Measurements from ENCODE around the gene IL4R.

The IL4R gene

DNA sequence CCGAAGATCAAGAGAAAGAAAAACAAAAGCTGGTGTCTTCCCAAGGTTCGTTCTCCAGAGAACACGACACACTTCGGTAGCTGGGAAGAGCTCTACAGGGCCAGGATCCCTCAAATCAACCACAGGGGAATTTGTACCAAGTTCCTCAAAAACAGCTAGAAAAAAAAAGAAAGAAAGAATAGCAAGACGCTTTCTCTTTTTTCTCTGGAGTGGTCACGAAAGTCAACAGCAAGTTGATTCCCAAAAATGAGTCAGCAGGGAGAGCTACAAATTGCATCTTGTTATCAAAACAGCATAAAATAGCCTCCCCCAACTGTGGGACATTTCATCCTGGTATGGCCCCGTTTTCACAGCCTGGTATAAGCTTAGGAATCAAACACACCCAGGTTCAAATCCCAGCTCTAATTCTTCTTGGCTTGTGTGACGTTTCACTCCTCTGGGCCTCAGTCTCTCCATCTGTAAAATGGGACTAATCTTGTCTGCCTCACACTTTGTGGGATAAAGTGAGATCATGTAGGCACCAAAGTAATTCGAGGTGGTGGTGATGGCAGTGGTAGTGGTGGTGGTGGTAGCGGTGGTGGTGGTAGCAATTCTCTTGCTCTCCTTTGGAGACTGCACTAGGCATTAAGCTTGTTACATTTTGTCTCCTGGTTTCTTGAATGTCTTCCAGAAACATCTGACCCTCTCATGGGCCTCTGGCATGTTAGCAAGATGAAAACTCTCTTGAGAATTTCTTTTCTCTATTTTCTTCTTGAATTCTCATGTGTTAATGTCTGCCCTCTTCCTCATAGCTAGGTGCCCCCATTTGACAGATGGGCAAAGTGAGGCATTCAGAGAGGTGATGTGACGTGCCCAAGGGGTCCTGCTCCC is 87.2 kb downstream of the IL4R start:
- no peak for DNase-seq (ENCODE audit: extremely low read depth, insufficient read length)
- TF ChIP-seq, protein P1, sequence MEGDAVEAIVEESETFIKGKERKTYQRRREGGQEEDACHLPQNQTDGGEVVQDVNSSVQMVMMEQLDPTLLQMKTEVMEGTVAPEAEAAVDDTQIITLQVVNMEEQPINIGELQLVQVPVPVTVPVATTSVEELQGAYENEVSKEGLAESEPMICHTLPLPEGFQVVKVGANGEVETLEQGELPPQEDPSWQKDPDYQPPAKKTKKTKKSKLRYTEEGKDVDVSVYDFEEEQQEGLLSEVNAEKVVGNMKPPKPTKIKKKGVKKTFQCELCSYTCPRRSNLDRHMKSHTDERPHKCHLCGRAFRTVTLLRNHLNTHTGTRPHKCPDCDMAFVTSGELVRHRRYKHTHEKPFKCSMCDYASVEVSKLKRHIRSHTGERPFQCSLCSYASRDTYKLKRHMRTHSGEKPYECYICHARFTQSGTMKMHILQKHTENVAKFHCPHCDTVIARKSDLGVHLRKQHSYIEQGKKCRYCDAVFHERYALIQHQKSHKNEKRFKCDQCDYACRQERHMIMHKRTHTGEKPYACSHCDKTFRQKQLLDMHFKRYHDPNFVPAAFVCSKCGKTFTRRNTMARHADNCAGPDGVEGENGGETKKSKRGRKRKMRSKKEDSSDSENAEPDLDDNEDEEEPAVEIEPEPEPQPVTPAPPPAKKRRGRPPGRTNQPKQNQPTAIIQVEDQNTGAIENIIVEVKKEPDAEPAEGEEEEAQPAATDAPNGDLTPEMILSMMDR (IDR thresholded peaks at IDR 0.05; ENCODE audit: insufficient read depth, low read length, poor library complexity, severe bottlenecking): no peak
- Histone ChIP-seq H3K27me3 (replicated peaks; ENCODE audit: control insufficient read depth, insufficient read depth, low read length) (no peaks in the 10 kb centered on the region), H3K4me3 (replicated peaks; ENCODE audit: low read depth, low read length) (no peak overlapping the region), H3K36me3 (ENCODE audit: control insufficient read depth, insufficient read depth, low read length) (peaks cover 6% of the 10 kb centered on the region)

DNA sequence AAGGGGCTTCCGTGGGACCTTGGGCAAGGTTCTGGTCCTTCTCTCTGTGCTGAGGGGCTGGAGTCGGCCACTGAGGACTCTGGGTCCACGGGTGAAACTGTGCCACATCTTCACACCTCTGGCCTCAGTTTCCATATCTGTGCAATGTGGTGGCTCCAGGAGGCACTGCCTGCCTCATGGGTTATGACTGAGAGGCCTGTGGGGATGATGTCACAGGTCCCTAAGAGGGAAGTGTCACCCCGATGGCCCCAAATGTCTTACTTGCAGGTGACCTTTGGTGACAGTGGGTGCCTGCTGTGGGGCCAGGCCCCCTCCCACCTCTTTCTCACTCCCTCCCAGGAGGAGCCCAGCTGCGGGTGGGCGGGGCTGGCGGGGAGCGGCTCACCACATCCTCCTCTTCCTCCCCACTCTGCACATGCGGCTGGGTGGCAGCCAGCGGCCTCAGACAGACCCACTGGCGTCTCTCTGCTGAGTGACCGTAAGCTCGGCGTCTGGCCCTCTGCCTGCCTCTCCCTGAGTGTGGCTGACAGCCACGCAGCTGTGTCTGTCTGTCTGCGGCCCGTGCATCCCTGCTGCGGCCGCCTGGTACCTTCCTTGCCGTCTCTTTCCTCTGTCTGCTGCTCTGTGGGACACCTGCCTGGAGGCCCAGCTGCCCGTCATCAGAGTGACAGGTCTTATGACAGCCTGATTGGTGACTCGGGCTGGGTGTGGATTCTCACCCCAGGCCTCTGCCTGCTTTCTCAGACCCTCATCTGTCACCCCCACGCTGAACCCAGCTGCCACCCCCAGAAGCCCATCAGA is 88.2 kb downstream of the IL4R start, which contains the start of gene IL21R:
TSS of gene IL21R (plus strand) at position 407 of the 801 bp plus-strand sequence. CDS start 27,898 bp downstream, outside the sequence.
- H3K4me3 ChIP-seq (replicated peaks; ENCODE audit: low read depth, low read length): peak within 1 kb of the TSS; percentile 87

DNA sequence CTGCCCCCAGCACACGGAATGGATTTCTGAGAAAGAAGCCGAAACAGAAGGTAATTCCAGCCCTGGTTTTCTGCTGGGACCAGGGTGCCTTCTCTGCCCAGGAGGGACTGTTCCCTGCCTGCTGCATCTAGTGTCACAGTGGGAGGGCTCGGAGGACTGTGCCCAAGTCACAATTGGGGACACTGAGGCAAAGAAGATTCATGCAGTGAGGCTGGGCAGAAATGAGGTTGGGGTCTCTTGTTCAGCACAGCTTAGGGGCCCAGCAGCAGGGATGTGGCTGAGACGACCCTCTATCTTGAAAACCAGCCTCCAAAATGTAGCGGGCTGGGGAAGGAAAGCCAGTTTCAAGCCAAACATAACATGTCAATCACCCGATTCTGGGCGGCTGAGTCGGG is 88.8 kb downstream of the IL4R start:
- H3K36me3 ChIP-seq (ENCODE audit: control insufficient read depth, insufficient read depth, low read length): peaks cover 12% of the 10 kb centered on the region
- TF ChIP-seq, protein P1 (IDR thresholded peaks at IDR 0.05; ENCODE audit: insufficient read depth, low read length, poor library complexity, severe bottlenecking): no peak
- H3K27me3 ChIP-seq (replicated peaks; ENCODE audit: control insufficient read depth, insufficient read depth, low read length): no peaks in the 10 kb centered on the region
- DNase-seq (ENCODE audit: extremely low read depth, insufficient read length): peak; percentile 50
- peak overlapping the region; percentile 87 for H3K4me3 ChIP-seq (replicated peaks; ENCODE audit: low read depth, low read length)

More for the DNA sequence above, 88.2 kb downstream of the IL4R start, which contains the start of gene IL21R:
- Histone ChIP-seq H3K27me3 (replicated peaks; ENCODE audit: control insufficient read depth, insufficient read depth, low read length) (no peaks in the 10 kb centered on the region), H3K36me3 (ENCODE audit: control insufficient read depth, insufficient read depth, low read length) (peaks cover 11% of the 10 kb centered on the region)
- DNase-seq (ENCODE audit: extremely low read depth, insufficient read length): peak; percentile 95
- TF ChIP-seq, protein P1 (IDR thresholded peaks at IDR 0.05; ENCODE audit: insufficient read depth, low read length, poor library complexity, severe bottlenecking): no peak

DNA sequence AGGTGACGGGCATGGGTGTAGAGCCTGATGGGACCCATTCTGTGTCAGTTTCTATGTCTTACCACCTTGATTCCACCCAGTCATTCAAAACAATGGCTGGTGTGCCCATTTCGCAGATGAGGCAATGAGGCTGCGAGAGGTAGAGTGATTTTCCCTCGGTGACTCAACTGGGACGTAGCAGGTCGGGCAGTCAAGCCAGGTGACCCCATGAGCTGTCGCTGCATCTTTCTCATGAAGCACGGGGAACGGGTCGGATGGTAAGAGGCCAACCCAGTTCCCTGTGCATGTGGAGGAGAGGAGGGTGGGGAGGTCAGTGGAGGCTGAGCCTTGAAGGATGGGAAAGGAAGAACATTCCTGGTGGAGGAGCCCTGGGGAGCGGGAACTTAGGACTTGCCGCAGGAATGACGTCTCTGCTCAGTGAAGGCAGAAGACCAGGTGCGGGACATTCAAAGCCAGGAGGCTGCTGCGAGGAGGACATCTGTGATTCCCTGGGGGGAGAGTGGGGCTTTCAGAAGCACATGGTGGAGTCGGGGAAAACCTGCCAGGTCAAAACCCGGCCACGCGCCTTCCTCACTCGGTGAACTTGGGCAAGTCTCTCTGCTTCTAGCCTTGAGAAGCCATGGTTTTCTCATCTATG is 89.3 kb downstream of the IL4R start:
- H3K4me3 ChIP-seq (replicated peaks; ENCODE audit: low read depth, low read length): peak overlapping the region; percentile 87
- H3K27me3 ChIP-seq (replicated peaks; ENCODE audit: control insufficient read depth, insufficient read depth, low read length): no peaks in the 10 kb centered on the region
- peaks cover 12% of the 10 kb centered on the region for H3K36me3 ChIP-seq (ENCODE audit: control insufficient read depth, insufficient read depth, low read length)
- TF ChIP-seq, protein P1 (IDR thresholded peaks at IDR 0.05; ENCODE audit: insufficient read depth, low read length, poor library complexity, severe bottlenecking): no peak
- peak; percentile 73 for DNase-seq (ENCODE audit: extremely low read depth, insufficient read length)

DNA sequence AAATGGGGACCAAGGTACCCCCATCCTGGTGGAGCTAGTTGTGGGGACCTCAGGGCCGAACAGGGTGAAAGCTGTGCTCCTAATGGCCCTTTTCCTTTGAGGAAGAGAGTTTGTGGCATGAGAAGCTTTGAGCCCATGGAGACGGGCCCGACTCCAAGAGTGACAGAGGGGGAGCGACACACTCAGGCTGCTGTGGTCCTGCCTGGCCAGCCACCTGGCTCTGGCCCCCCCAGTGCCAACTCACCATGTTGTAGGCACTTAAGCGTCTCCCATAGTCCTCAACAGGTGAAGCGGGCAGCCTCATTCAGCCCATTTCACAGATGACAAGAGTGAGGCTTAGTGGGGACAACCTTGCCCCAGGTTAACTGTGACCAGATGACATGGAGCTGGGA is 89.8 kb downstream of the IL4R start:
- no peak for DNase-seq (ENCODE audit: extremely low read depth, insufficient read length)
- peaks cover 12% of the 10 kb centered on the region for H3K36me3 ChIP-seq (ENCODE audit: control insufficient read depth, insufficient read depth, low read length)
- peak overlapping the region; percentile 87 for H3K4me3 ChIP-seq (replicated peaks; ENCODE audit: low read depth, low read length)
- no peaks in the 10 kb centered on the region for H3K27me3 ChIP-seq (replicated peaks; ENCODE audit: control insufficient read depth, insufficient read depth, low read length)
- TF ChIP-seq, protein P1 (IDR thresholded peaks at IDR 0.05; ENCODE audit: insufficient read depth, low read length, poor library complexity, severe bottlenecking): no peak

Measured in GM06990 (cell line).